ENCODE data around the gene TMTC1. TPM values are rescaled to one million over a fixed set of nuclear protein-coding genes. Genes with fewer than 3 reads are reported as not detected.

TMTC1 gene
- total RNA-seq, 4 donors from 2014 or later: 20.5 to 80.6 (median 67.1) TPM

DNA sequence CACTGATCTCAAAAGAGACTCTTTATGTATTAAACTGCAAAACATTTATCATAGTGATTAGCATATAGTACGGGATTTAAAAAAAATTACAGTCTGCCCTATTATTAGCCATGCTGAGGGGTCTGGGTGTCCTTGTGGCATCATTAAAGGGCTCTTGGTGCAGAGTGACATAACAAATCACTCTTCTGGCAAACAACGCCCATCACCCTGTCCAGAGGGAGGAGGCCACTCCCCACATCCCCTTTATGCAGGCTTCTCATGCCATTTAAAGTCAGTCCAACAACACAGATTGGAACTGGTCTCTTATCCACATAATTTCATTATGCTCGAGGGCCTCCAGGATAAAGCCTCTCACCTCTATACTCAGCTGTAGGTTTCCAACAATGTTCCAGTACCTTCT is 51.1 kb downstream of the TMTC1 start:
- H3K36me3 ChIP-seq: no peaks in the 10 kb centered on the region
- DNase-seq: no peak
- no peaks in the 10 kb centered on the region for H3K27me3 ChIP-seq
- TF ChIP-seq, protein P1, sequence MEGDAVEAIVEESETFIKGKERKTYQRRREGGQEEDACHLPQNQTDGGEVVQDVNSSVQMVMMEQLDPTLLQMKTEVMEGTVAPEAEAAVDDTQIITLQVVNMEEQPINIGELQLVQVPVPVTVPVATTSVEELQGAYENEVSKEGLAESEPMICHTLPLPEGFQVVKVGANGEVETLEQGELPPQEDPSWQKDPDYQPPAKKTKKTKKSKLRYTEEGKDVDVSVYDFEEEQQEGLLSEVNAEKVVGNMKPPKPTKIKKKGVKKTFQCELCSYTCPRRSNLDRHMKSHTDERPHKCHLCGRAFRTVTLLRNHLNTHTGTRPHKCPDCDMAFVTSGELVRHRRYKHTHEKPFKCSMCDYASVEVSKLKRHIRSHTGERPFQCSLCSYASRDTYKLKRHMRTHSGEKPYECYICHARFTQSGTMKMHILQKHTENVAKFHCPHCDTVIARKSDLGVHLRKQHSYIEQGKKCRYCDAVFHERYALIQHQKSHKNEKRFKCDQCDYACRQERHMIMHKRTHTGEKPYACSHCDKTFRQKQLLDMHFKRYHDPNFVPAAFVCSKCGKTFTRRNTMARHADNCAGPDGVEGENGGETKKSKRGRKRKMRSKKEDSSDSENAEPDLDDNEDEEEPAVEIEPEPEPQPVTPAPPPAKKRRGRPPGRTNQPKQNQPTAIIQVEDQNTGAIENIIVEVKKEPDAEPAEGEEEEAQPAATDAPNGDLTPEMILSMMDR (IDR thresholded peaks at IDR 0.05): no peak
- TF ChIP-seq POLR2A (IDR thresholded peaks at IDR 0.05): no peak
- no peak overlapping the region for H3K4me3 ChIP-seq
- no peaks in the 10 kb centered on the region for H3K4me1 ChIP-seq
- H3K9me3 ChIP-seq: no peaks in the 10 kb centered on the region
- intact Hi-C loops (cut with DNase I; ENCODE audit: low total_unique reads): no loop called here
- H3K27ac ChIP-seq: no peak overlapping the region

DNA sequence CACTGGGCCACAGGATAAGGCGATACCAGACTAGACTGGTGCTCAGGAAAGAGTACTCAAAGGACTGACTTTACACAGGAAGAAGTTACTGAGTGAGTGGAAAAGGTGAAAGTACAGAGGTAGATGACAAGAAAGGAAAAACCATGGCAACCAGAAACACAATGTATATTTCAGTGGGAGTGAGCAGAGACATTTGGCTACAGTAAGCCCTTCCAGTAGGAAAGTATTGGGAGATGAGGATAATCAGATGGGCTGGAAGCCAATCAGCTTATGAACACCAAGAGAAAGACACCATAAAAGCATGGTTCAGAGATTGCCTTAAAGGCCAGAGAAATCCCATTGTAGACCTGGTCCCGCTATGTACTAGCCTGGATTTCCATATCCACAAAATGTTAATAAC is 51.6 kb downstream of the TMTC1 start:
- Histone ChIP-seq H3K4me3 (no peak overlapping the region), H3K36me3 (no peaks in the 10 kb centered on the region), H3K4me1 (no peaks in the 10 kb centered on the region), H3K27ac (no peak overlapping the region), H3K9me3 (no peaks in the 10 kb centered on the region), H3K27me3 (no peaks in the 10 kb centered on the region)
- DNase-seq: no peak
- intact Hi-C loops (cut with DNase I; ENCODE audit: low total_unique reads): no loop called here
- no peak for TF ChIP-seq POLR2A (IDR thresholded peaks at IDR 0.05)
- TF ChIP-seq, protein P1 (IDR thresholded peaks at IDR 0.05): no peak

DNA sequence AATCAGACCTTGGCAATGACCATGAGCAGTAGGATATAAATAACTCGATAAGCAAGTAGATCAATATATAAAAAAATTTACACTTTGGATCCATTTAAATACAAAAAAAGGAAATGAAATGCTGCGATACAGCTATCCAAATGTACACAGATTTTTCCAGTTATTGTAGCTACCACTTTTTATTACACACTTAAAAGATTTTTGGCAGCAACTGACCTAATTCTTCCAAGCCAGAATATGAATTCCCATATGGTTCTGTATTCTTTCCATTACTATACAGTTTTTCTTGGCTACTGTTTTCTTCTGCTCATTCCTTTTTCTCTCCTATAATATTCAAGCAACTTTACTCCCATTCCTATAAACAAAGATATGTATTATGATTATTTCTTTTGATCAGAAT is 52.2 kb downstream of the TMTC1 start:
- no peak for TF ChIP-seq POLR2A (IDR thresholded peaks at IDR 0.05)
- TF ChIP-seq, protein P1 (IDR thresholded peaks at IDR 0.05): no peak
- H3K27ac ChIP-seq: no peak overlapping the region
- no peaks in the 10 kb centered on the region for H3K4me1 ChIP-seq
- no peaks in the 10 kb centered on the region for H3K27me3 ChIP-seq
- no peaks in the 10 kb centered on the region for H3K9me3 ChIP-seq
- intact Hi-C loops (cut with DNase I; ENCODE audit: low total_unique reads): no loop called here
- no peaks in the 10 kb centered on the region for H3K36me3 ChIP-seq
- no peak overlapping the region for H3K4me3 ChIP-seq
- no peak for DNase-seq

DNA sequence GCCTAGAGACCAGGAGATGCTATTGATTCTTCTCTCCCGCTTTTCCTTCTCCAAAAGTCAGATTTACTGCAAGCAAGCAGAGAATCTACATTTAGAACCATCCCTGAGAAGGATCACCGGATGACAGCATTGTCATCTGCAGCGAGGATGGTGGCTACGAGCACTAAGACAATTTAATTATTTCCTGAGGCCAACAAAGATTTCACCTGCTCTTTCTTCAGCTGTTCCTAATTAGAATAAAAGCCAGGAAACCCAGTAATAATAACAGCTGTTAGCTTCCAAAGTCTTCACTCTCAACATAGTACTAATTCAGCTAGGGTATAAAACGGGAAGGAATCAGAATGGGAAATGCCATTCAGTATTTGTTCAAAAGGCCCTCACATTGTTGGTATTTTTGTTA is 53.3 kb downstream of the TMTC1 start:
- Histone ChIP-seq H3K27ac (no peak overlapping the region), H3K36me3 (no peaks in the 10 kb centered on the region), H3K4me3 (no peak overlapping the region), H3K27me3 (no peaks in the 10 kb centered on the region), H3K9me3 (no peaks in the 10 kb centered on the region), H3K4me1 (no peaks in the 10 kb centered on the region)
- no peak for DNase-seq
- intact Hi-C loops (cut with DNase I; ENCODE audit: low total_unique reads): no loop called here
- TF ChIP-seq, protein P1 (IDR thresholded peaks at IDR 0.05): no peak
- TF ChIP-seq POLR2A (IDR thresholded peaks at IDR 0.05): no peak

DNA sequence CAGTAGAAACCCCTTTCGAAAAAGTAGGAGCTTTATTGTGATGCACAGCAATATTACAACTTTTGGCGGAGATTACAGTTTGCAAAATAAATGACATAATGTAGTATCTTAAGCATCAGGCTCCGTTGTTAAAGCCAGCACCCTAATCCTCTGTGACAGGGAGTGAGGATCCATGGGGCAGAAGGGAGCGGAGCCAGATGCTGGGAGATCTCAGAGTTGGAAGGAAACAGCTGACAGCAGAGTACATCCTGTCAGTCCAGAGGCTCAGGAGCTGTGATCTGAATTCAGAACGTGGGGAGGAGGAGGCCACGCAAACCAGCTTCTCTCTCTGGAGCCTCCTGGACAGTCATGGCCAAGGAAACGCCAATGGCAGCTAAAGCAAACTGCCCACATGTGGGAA is 55.7 kb downstream of the TMTC1 start:
- intact Hi-C loops (cut with DNase I; ENCODE audit: low total_unique reads): no loop called here
- no peaks in the 10 kb centered on the region for H3K4me1 ChIP-seq
- no peak for DNase-seq
- H3K9me3 ChIP-seq: no peaks in the 10 kb centered on the region
- no peak for TF ChIP-seq POLR2A (IDR thresholded peaks at IDR 0.05)
- TF ChIP-seq, protein P1 (IDR thresholded peaks at IDR 0.05): no peak
- H3K27me3 ChIP-seq: no peaks in the 10 kb centered on the region
- no peak overlapping the region for H3K27ac ChIP-seq
- H3K36me3 ChIP-seq: no peaks in the 10 kb centered on the region
- H3K4me3 ChIP-seq: no peak overlapping the region

Data from uterus (tissue), 4 donors.